ENCODE measurements around the gene PTP4A2. TPM values are rescaled to one million over a fixed set of nuclear protein-coding genes. Genes with fewer than 3 reads are reported as not detected.
"Not testable (repeated sequence)": the region's sequence is repeated elsewhere in the genome, so short reads cannot be mapped to it uniquely, and the experiment has no call there.

The PTP4A2 gene
- total RNA-seq, 1 donor from 2014 or later, result 256 TPM

DNA sequence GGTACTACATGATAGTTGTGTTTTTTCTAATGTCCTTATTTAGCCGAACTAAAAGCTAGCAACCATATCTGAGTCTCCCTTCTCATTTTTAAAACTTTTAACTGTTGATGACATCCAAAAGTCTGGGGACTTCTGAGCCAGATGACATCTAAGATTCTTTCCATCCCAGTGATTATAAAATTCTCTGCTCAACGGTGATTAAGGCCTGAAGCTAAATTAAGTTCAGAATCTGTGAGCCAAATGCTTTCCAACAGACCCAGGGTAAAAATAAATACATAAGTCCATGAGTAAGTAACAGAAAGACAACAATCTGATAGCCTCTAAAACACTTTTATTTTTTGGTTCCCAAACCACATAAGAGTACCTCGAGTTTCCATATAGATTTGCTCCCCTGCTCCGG, 13.1 kb upstream of the PTP4A2 start:
- no peak for DNase-seq (ENCODE audit: low read depth in 2 of 2)

DNA sequence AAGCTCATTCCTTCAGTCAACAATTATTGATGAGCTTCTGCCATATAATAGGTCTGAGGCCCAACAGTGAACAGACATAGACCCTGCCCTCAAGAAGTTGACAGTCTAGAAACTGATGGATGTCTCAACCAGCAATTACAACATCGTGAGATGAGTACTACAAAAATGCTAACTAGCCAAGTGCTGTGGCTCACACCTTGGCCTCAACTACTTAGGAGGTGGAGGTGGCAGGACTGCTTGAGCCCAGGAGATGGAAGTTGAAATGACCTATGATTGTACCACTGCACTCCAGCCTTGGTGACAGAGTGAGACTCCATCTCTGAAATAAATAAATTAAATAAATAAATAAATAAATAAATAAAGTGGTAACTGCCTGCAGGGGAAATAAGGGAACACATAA, 11.7 kb upstream of the PTP4A2 start:
- no peak for DNase-seq (ENCODE audit: low read depth in 2 of 2)

DNA sequence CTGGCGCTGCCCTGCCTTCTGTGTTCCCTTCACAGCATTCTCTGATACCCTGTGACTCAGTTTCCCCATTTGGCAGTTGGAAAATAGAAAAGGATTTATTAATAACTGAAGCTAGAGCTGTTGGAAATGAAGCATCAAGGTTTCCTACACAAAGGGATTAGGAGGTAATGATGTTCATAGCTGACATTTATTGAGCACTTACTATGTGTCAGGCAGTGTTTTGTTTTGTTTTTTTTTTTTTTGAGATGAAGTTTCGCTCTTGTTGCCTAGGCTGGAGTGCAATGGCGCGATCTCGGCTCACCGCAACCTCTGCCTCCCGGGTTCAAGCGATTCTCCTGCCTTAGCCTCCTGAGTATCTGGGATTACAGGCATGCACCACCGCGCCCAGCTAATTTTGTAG, 7.5 kb upstream of the PTP4A2 start:
- DNase-seq (ENCODE audit: low read depth in 2 of 2), result not testable (repeated sequence)

DNA sequence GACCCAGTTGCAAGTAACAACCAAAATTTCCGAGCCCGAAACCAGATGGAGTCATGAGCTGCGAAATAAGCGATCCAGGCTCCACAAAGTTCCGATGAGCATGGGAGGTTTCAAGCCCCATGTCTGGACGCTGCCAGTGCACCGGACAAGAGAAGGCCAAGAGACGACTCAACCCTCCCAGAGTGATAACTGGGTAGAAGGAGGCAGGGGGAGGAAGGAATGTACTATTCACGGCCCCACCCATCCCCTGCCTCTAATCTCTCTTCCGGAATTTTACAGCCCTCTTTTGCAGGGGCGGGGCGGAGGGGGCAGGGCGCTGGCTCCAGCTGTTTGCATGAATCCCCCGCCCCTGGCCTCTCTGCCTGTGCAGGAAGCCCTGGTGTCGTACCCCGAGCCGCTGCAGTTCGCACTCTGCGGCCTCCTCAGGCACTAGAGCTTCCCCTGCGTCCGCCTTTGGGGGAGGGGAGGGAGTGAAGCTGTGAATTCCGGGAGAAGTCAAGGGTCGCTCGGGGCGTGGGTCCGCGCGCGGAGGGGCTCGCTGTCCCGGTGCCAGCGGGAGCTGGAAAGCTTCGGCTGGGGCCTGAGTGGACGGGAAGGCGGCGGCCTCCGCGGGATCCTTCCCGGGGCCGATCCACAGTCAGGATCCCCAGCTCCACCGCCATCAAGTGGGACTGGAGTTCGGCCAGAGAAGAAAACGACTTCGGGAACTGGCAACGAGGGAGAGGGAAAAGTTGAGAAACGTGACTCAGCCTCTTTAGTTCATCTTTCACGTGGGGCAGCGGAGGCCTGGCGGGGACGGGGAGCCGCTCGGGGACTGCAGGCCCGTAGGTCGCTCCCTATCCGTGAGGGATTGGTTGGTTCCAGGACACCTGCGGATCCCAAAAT, 6.3 kb upstream of the PTP4A2 start:
- DNase-seq (ENCODE audit: low read depth in 2 of 2), result peak; percentile 63

DNA sequence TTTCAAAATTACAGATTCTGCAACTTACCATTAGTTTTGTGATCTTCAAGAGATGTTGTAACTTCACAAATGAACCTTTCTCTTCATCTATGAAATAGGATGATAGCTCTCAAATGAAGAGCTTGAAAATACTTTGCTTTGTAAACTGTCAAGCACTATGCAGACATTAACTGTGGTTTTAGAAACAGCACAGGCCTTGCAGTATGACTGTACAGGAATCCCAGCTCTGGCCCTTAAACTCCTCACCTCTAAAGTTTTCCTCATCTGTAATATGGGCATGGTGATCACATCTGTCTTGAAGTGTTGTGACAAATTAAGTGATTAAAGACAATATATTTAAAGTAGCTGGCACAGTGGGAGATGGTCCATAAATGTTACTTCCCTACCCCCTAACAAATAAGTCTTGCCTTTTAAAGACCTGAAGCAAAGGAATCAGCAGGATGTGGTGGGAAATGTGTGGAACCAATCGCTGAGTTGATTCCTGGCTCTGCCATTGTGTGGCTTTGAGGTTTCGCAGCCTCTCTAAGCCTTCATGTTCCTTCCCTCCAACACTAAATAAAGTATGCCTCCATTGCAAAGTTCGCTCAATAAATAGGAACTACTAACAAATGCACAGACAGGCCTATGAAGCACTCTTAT, 5.5 kb upstream of the PTP4A2 start:
- no peak for DNase-seq (ENCODE audit: low read depth in 2 of 2)

DNA sequence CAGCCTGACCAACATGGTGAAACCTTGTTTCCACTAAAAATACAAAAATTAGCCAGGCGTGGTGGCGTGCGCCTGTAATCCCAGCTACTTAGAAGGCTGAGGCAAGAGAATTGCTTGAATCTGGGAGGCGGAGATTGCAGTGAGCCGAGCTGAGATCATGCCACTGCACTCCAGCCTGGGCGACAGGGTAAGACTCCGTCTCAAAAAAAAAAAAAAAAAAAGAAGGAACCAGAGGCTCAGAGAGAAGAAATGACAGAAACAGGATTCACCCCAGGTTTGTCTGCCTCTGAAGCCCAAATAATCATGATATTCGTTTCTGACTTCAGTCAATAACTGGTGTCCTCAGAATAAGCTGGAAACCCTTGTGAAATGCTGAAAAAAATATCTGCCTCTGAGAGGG, 3.9 kb upstream of the PTP4A2 start:
- DNase-seq (ENCODE audit: low read depth in 2 of 2), result not testable (repeated sequence)

DNA sequence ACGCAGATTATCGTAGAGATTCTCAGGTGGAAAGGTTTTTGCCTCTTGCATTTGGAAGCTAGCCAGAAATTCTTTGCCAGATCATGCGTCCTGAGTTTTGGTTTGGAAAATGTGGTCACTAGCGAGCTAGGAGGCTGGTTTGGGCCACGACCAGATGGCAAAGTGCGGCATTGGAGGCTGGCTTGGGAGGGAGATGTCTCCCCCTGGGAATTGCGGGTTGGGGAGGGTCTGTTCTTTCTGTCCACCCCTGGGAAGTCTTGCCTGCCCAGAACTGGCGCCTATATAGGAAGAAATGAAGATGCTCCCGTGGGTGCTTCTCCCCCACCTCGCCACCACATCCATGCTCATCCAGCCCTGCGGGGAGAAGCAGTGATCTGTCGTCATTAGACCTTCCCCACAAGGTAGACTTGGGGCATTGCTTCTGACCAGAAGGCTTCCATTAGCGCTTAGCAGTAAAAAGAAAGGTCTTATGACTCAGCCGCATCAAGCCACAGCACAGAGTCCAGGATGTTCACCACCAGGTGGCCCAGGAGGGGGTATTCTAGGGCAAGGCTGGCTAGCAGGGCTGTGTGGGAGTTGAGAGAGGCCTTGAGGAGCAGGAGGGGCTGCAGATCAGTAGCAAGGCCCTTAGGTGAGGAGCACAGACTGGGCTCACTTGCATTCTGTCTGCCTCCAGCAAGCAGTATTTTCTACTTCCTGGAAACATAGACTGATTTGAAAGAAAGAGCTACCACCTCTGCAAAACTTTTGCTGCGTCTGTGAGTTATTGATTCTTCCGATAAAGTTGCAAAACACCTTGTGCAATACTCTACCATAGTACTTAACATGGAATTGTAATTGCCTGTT, 1.5 kb upstream of the PTP4A2 start:
- DNase-seq (ENCODE audit: low read depth in 2 of 2), result peak; percentile 53 to 79

DNA sequence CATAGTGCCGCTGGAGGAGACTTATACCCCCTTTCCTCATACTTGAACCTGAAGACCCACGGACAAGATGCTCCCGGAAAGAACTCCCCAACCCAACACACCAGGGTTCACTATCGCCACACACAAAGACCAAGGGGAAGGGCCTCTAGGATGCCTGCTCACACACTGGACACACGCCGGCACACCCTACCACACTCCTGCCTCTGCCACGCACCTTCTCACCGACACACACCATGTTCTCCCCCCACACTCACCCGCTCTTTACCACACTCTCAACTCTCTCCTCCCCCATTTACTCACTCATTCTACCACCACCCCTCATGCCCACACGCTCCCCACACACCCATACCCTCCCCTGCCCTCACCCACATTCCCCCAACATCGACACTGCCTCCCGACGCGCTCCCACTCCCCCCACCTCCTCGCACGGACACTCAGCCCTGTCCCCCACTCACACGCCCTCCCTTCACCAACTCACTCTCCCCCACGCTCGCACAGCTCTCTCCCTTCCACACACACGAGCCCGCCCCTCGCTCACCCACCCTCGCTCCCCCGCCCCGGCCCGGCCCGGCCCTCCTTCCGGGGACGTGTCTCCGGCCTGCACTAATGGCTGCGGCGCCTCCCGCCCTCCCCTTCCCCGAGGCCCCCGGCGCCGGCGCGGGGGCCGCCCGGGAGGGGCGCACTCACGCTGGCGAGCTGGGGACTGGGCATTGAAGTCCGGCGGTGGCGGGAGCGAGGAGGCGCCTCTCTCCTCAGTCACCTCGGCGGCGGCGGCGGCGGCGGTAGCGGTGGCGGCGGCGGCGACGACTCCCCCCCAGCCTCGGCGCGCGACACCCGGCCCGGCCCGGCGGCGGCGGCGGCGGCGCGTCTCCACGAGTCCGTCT, 626 bp downstream of the PTP4A2 start:
- DNase-seq (ENCODE audit: low read depth in 2 of 2), result peak; percentile 61 to 72

DNA sequence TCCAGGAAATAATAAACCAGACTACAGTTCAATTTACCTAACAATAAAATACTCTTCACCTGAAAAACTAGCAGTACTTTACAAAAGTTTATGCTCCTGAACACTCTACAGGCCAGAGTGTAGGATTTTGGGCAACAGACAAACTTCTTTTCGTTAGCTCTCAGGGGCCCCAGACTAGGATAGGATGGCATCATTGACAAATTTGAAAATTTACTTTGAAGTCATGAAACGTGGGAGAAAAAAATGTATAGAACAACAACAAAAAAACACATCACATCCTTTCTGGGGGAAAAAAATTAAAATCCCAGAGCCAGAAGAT, 1.2 kb downstream of the PTP4A2 start:
- DNase-seq (ENCODE audit: low read depth in 2 of 2), result no peak

DNA sequence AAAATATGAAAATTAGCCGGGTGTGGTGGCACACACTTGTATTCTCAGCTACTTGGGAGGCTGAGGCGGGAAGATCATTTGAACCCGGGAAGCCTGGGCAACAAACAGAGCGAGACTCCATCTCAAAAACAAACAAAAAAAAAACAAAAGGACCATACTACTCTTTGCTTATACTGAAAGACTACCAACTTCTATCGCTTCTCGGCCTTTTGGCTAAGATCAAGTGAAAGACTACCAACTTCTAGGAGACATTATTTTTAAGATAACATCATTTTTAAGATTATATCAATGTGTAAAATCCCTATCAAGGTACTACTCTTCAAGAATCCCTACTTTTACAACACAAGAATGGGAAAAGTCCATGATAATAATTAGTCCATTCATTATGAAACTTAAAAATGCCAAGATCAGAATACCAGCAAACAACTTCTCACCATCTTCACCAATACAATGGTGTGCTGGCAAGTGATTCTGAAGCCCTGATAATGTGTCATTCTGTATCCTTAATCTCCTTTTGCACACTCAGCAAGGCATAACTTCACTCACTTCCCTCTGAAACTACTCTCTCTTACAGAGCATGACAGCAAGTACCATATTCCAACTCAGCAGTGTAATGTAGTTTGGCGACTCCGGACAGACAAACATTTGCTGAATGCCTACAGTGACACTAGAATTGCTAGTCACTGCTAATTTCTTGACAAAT, 1.7 kb downstream of the PTP4A2 start:
- peak; percentile 39 to 45 for DNase-seq (ENCODE audit: low read depth in 2 of 2)

DNA sequence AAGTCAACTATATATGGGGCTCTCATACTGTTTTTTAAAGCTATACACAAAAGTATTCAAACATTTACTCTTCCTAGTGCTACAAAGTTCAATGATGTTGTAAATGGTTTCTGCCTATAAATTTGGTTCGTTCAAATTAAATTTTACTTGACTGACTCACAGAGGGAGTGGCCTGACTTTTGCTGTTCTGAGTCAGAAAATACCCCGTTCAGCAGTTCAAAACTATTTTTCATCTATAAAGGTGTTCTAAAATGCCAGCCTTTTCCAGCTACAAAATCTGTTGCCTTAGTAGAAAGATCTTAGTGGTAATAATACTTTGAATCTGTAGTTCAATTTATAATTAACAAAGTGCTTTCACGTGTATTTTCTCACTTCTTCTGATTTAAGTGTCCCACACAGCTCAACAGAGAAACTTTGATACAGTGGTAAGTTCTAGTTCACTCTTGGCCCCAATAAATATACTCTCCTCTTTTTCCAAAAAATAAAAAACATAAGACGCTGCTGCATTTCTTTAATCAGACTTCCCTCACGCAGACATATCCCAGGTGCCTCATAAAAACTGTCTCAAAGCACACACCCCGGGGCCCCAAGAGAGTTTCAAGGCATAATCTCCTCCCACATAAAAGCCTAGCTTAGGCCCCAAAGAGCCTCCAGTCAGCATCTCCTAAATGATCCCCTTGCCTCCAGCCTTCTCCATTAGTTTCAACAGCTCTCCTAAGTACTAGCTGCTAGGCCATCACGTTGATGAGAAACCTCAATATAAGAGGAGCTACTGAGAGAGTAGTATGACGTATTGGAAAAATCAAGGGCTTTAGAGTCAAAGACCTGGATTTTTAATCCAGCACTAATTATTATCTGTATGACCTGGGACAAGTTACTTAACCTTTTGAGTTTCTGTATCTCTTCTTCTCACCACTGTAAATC, 3.2 kb downstream of the PTP4A2 start:
- peak; percentile 50 to 54 for DNase-seq (ENCODE audit: low read depth in 2 of 2)

DNA sequence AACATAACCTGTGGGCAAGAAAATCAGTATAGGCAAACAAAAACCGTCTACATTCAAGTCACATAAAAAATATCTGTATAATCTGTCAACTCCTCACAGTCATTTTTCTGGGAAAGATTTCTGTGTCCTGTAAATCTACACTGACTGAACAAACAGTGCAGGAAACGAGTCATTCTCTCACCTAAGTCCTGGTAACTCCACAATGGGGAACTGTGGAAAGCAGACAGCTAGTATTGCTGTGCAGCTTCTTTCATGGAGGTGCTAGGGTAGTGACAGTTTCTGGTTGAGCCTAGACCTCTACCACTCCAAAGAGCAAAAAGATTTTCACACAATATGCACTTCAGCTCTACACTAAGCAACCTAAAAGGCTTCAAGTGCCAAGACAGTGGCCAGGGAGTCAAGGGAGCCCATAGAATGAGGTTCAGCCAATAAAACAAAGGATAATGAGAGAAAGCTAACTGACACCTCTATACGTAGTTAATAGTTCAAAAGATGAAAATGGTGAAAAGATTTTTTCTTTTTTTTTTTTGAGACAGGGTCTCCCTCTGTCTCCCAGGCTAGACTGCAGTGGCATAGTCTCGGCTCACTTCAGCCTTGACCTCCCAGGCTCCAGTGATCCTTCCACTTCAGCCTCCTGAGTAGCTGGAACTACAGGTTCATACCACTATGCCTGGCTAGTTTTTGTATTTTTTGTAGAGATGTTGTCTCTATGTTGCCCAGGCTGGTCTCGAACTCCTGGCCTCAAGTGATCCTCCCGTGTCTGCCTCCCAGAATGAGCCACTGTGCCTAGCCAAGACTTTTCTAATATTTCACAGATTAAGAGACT, 5.5 kb downstream of the PTP4A2 start:
- DNase-seq (ENCODE audit: low read depth in 2 of 2), result peak; percentile 78 to 88

DNA sequence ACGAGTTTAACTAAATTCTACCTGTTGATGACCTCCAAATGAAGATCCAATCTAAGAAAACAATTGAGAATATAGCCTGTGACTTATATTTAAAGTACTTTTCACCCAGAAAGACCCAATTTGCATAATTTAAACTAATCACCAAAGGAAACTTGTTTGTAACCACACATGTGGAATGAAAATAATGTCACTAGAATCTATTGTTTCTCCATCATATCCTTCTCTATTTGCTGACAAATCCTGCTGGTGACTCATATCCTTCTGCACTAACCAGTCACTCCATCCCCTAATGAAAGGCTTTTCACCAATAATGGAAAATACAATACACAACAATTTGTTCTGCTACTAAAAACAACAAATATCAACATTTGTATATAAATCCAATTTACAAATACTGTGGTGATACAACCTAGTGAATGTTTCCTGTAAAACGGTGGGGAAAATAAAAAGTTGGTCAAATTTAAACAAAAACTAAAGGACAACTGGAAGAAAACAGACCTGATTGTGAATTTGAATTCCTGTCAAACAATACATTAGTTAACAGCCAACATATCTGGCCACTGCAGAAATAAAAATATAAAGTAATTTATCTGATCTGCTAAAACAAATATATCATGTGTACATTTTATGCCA, 6.5 kb downstream of the PTP4A2 start:
- peak; percentile 86 to 88 for DNase-seq (ENCODE audit: low read depth in 2 of 2)

DNA sequence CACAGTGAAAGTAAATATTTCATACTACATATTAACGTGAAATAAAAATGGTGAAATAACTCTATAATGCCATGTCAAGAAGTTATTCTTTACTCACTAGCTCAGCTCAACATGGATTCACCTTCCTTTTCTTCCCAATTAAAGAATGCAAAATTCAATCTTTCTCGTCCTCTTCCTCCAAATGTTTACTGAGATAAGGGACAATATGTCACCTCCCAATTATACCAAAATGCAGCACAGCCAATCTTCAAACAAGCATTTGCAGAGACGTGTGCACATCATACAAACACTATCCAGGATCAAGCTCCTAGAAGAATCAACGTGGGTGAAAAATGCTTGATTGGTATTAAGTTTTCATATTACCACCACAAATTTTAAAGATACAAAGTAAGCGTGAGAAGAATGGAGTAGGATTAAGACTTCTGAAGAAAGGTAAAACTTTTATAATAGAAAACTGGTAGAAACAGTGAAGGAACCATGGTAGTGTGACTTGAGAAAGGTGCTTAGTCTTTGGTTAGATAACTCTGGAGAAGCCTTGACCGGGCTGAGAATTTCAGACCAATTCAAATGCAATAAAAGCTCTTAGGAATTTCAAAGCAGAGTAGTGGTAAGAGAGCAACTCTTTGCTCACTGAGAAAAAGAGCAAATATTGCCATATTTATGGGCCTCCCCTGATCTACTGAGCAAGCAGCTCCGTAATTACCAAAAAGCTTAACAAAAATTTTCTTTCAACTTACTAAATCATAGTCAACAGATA, 7.2 kb downstream of the PTP4A2 start:
- peak in 1 of 2 donors; percentile 23 for DNase-seq (ENCODE audit: low read depth in 2 of 2)

DNA sequence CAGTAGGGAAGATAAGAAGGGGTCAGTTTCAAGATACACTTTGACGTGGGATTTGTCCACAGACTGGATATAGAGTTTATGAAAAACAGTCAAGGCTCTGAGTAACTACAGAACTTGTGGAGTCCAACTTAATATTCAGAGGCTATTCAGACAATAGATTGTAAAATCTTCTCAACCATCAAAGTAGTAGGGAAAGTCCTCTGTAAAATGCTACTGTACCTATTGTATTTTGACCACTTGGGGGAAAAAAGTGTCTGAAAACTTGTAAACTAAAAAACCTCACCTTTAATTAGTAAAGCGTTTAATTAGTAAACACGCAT, 10.5 kb downstream of the PTP4A2 start:
- no peak for DNase-seq (ENCODE audit: low read depth in 2 of 2)

DNA sequence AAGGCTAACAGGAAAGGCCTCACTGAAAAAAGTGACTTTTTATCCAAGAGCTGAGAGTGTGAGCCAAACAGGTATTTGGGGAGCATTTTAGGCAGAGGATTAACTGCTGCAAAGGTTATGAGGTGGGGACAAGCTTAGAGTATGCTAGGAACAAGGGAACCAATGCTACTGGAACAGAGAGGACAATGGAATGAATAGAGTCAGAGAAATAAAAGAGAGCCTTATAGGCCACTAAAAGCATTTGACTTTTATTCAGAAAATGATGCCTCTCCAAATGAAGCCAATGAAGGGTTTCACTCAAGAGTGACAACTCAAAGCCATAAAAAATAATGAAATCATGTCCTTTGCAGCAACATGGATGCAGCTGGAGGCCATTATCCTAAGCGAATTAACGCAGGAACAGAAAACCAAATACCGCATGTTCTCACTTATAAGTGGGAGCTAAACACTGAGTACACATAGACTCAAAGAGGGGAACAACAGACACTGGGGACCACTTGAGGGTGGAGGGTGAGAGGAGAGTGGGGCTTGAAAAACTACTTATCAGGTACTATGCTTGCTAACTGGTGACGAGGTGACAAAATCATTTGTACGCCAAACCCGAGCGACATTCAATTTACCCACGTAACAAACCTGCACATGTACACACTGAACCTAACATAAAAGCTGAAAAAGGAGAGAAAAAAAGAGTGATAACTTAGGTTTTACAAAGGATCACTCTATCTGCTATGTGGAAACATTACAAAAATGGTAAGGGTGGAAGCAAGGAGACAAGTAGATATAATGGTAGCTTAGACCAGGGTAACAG, 11.1 kb downstream of the PTP4A2 start:
- DNase-seq (ENCODE audit: low read depth in 2 of 2), result no peak

DNA sequence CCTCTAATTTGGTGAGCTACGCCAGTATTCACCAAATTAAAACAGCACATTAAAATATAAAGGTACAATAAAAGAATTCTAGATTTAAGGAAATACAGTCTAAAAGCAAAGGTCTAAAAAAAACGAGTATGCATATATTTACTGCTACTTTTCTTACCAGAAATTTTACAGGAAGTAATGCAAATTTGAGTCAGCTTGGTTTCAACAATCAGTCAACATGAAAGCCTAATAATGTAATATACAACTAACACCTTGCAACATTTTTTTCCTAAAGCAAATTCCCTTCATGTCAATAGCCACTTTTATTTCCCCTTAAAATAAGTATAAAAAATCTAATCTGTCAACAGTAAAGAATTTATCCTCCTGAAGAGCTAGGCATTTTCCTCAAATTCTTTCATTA, 11.9 kb downstream of the PTP4A2 start:
- DNase-seq (ENCODE audit: low read depth in 2 of 2), result no peak
